AML-193 (cell line): ENCODE results near the gene RNASE4.
"Not testable (repeated sequence)": the region's sequence is repeated elsewhere in the genome, so short reads cannot be mapped to it uniquely, and the experiment has no call there.

Source experiments
- DNase-seq, 2 experiments: peaks; one replicate each; lab custom pipeline; 2025; lab: John Stamatoyannopoulos, UW

RNASE4 gene

GRCh38 chr14:20683891-20684661 is at the start of gene RNASE4:
Gene RNASE4, plus strand, starts transcription at chr14:20684560. Its CDS starts 14,812 bp downstream, at chr14:20699372.
- peak; percentile 65 to 68 for DNase-seq

GRCh38 chr14:20641591-20641990 is 42.8 kb upstream of the RNASE4 start, which contains the start of gene OR6S1:
Gene OR6S1, minus strand, starts transcription at chr14:20641691. Its CDS starts 0 bp downstream, at chr14:20641691.
- DNase-seq = no peak

- no peak for DNase-seq
These were observed 42.2 kb upstream of the RNASE4 start for GRCh38 chr14:20642182-20642581.

- DNase-seq = not testable (repeated sequence)
These were observed 41.6 kb upstream of the RNASE4 start for GRCh38 chr14:20642755-20643154.

GRCh38 chr14:20644520-20644919 is 39.8 kb upstream of the RNASE4 start:
- DNase-seq = no peak

GRCh38 chr14:20645481-20645880 is 38.9 kb upstream of the RNASE4 start:
- no peak for DNase-seq

- DNase-seq = no peak
These were observed 31.1 kb upstream of the RNASE4 start for GRCh38 chr14:20652996-20653975.

- no peak for DNase-seq
These were observed 28.5 kb upstream of the RNASE4 start for GRCh38 chr14:20655851-20656250.

GRCh38 chr14:20656274-20656673 is 28.1 kb upstream of the RNASE4 start:
- no peak for DNase-seq

- DNase-seq = no peak
These were observed 26.8 kb upstream of the RNASE4 start for GRCh38 chr14:20657216-20658211.

- DNase-seq = no peak
These were observed 26.1 kb upstream of the RNASE4 start for GRCh38 chr14:20658246-20658645.

- no peak for DNase-seq
These were observed 25.0 kb upstream of the RNASE4 start for GRCh38 chr14:20659336-20659735.

GRCh38 chr14:20659813-20660395 is 24.5 kb upstream of the RNASE4 start:
- DNase-seq = no peak

GRCh38 chr14:20661197-20661596 is 23.2 kb upstream of the RNASE4 start:
- no peak for DNase-seq

GRCh38 chr14:20662968-20663732 is 21.2 kb upstream of the RNASE4 start:
- DNase-seq = peak; percentile 44

GRCh38 chr14:20666400-20666961 is 17.9 kb upstream of the RNASE4 start:
- DNase-seq = not testable (repeated sequence)

GRCh38 chr14:20667957-20668356 is 16.4 kb upstream of the RNASE4 start:
- DNase-seq = no peak

- DNase-seq = no peak
These were observed 15.4 kb upstream of the RNASE4 start for GRCh38 chr14:20668969-20669368.

- no peak for DNase-seq
These were observed 12.6 kb upstream of the RNASE4 start for GRCh38 chr14:20671597-20672283.
